Suprapubic skin (tissue), 4 donors: ENCODE results near the gene SLC50A1. TPM values are rescaled to one million over a fixed set of nuclear protein-coding genes. Genes with fewer than 3 reads are reported as not detected.

Experiments
- DNase-seq, 2 donors: peaks; one replicate each; pipeline ENCODE4 v3.0.0-alpha.2; 2019; ENCODE audit warnings: low spot score in 2 of 2
- H3K27ac ChIP-seq: fragments of 200-600 bp; sonication (generic); one replicate; pipeline ENCODE4 v1.5.1; 2019
- H3K27me3 ChIP-seq: fragments of 200-600 bp; sonication (generic); one replicate; pipeline ENCODE4 v1.5.1; 2019
- H3K36me3 ChIP-seq: fragments of 200-600 bp; sonication (generic); one replicate; pipeline ENCODE4 v1.5.1; 2019
- H3K4me1 ChIP-seq: fragments of 200-600 bp; sonication (generic); one replicate; pipeline ENCODE4 v1.5.1; 2019
- H3K4me3 ChIP-seq: fragments of 200-600 bp; sonication (generic); one replicate; pipeline ENCODE4 v1.5.1; 2019; ENCODE audit warnings: mild to moderate bottlenecking
- H3K9me3 ChIP-seq: fragments of 200-600 bp; sonication (generic); one replicate; pipeline ENCODE4 v1.5.1; 2019
- CTCF ChIP-seq, 2 donors: fragments of 200-600 bp in 1 of 2; fragments of 450-650 bp in 1 of 2; sonication (generic) in 1 of 2; IDR thresholded peaks; one replicate each; pipeline ENCODE4 v1.5.1; 2016 to 2019; ENCODE audit warnings: antibody characterized with exemption in 2 of 2, mild to moderate bottlenecking in 1 of 2, moderate library complexity in 1 of 2
- EP300 ChIP-seq: sonication (generic); formaldehyde crosslinking; IDR thresholded peaks from one replicate; pipeline ENCODE4 v1.6.1; 2017; ENCODE audit warnings: antibody characterized with exemption
- POLR2A ChIP-seq, 2 donors: fragments of 450-650 bp; IDR thresholded peaks; one replicate each; pipeline ENCODE4 v1.6.1; 2017; ENCODE audit warnings: antibody characterized with exemption in 2 of 2, mild to moderate bottlenecking in 2 of 2, moderate library complexity in 2 of 2
- POLR2AphosphoS5 ChIP-seq, 3 donors: sonication (generic); formaldehyde crosslinking; IDR thresholded peaks; one replicate each; pipeline ENCODE4 v1.6.1; 2017; ENCODE audit warnings: antibody characterized with exemption in 3 of 3
- WGBS: methylation state at CpG from one replicate; pipeline ENCODE4 v1.1.5; 2018; 5-methylcytosine and 5-hydroxymethylcytosine counted together
- total RNA-seq, 4 donors: library from RNA; depleted of rRNA; stranded (reverse); fragments of >200 nt; gene quantifications; one replicate each; pipeline ENCODE4 v1.1.0, GENCODE V29; 2016

Gene SLC50A1
- total RNA-seq, 4 donors from 2014 or later = 27.9 to 56.1 (median 32.6) TPM

GRCh38 chr1:155130272-155131006 is 5.2 kb upstream of the SLC50A1 start:
- H3K27ac ChIP-seq = peak overlapping the region; percentile 100
- H3K27me3 ChIP-seq = no peaks in the 10 kb centered on the region
- WGBS = 11% methylated on average over 5 of the region's 6 CpGs
- peak overlapping the region; percentile 83 for H3K4me3 ChIP-seq
- H3K36me3 ChIP-seq = peaks cover 30% of the 10 kb centered on the region
- H3K4me1 ChIP-seq = peaks cover 97% of the 10 kb centered on the region
- DNase-seq = no peak
- H3K9me3 ChIP-seq = no peaks in the 10 kb centered on the region
- TF ChIP-seq EP300 (no peak), POLR2A (IDR thresholded peaks at IDR 0.05) (no peak), CTCF (IDR thresholded peaks at IDR 0.05) (no peak), POLR2AphosphoS5 (IDR thresholded peaks at IDR 0.05) (no peak)

GRCh38 chr1:155131285-155131684 is 4.4 kb upstream of the SLC50A1 start:
- TF ChIP-seq POLR2A (IDR thresholded peaks at IDR 0.05) (no peak), EP300 (no peak), POLR2AphosphoS5 (IDR thresholded peaks at IDR 0.05) (no peak), CTCF (IDR thresholded peaks at IDR 0.05) (no peak)
- no peaks in the 10 kb centered on the region for H3K27me3 ChIP-seq
- peaks cover 89% of the 10 kb centered on the region for H3K4me1 ChIP-seq
- H3K4me3 ChIP-seq = peak overlapping the region; percentile 83
- WGBS = 50% methylated on average over 8 of the region's 8 CpGs
- peaks cover 30% of the 10 kb centered on the region for H3K36me3 ChIP-seq
- no peaks in the 10 kb centered on the region for H3K9me3 ChIP-seq
- H3K27ac ChIP-seq = peak overlapping the region; percentile 100
- no peak for DNase-seq

GRCh38 chr1:155131856-155132255 is 3.8 kb upstream of the SLC50A1 start:
- no peak for TF ChIP-seq POLR2AphosphoS5 (IDR thresholded peaks at IDR 0.05)
- TF ChIP-seq CTCF (IDR thresholded peaks at IDR 0.05) = no peak
- no peak for TF ChIP-seq POLR2A (IDR thresholded peaks at IDR 0.05)
- peaks cover 87% of the 10 kb centered on the region for H3K4me1 ChIP-seq
- H3K27ac ChIP-seq = peak overlapping the region; percentile 100

GRCh38 chr1:155133799-155134281 is 1.8 kb upstream of the SLC50A1 start:
- DNase-seq = no peak
- Histone ChIP-seq H3K27me3 (no peaks in the 10 kb centered on the region), H3K4me1 (peaks cover 81% of the 10 kb centered on the region), H3K9me3 (no peaks in the 10 kb centered on the region), H3K27ac (peak overlapping the region; percentile 100), H3K36me3 (peaks cover 30% of the 10 kb centered on the region), H3K4me3 (peak overlapping the region; percentile 61)
- WGBS = 50% methylated on average over 4 of the region's 7 CpGs
- TF ChIP-seq POLR2A (IDR thresholded peaks at IDR 0.05) (no peak), POLR2AphosphoS5 (IDR thresholded peaks at IDR 0.05) (no peak), CTCF (IDR thresholded peaks at IDR 0.05) (no peak), EP300 (no peak)

More at GRCh38 chr1:155131856-155132255, 3.8 kb upstream of the SLC50A1 start:
- no peaks in the 10 kb centered on the region for H3K9me3 ChIP-seq
- H3K36me3 ChIP-seq = peaks cover 30% of the 10 kb centered on the region
- H3K27me3 ChIP-seq = no peaks in the 10 kb centered on the region
- H3K4me3 ChIP-seq = no peak overlapping the region
- WGBS = 53% methylated on average over 2 of the region's 2 CpGs
- no peak for DNase-seq

GRCh38 chr1:155134322-155134721 is 1.3 kb upstream of the SLC50A1 start:
- no peaks in the 10 kb centered on the region for H3K27me3 ChIP-seq
- peak overlapping the region; percentile 100 for H3K27ac ChIP-seq
- H3K4me3 ChIP-seq = peak overlapping the region; percentile 61
- WGBS = 50% methylated on average over 1 of the region's 1 CpG
- peaks cover 84% of the 10 kb centered on the region for H3K4me1 ChIP-seq
- no peaks in the 10 kb centered on the region for H3K9me3 ChIP-seq
- DNase-seq = no peak
- TF ChIP-seq POLR2A (IDR thresholded peaks at IDR 0.05) (no peak), CTCF (IDR thresholded peaks at IDR 0.05) (no peak), POLR2AphosphoS5 (IDR thresholded peaks at IDR 0.05) (no peak), EP300 (no peak)
- H3K36me3 ChIP-seq = peaks cover 30% of the 10 kb centered on the region
